Measurements from ENCODE around the gene TAF4B. TPM values are rescaled to one million over a fixed set of nuclear protein-coding genes. Genes with fewer than 3 reads are reported as not detected.
"Not testable (repeated sequence)": the region's sequence is repeated elsewhere in the genome, so short reads cannot be mapped to it uniquely, and the experiment has no call there.

Gene TAF4B
- total RNA-seq, 1 donor from 2014 or later = 3.3 TPM

DNA sequence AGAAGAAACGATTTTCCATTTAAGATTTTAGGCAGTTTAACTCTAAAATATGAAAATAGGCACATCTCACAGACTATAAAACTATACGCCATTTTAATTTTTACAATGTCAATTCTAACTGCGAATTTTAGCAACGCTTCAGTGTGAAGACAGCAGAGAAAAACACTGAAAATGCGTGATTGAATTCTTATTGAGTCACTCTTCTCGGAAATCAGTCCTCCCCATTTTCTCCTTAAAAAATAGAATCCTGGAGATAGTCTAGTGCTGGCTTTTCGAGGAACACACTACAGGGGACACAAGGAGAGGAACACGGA lies 373 bp upstream of the TAF4B start:
- Mint-ChIP-seq H3K9me3 (ENCODE audit: unreplicated experiment) (no peaks in the 10 kb centered on the region), H3K27me3 (ENCODE audit: unreplicated experiment) (peaks cover 2% of the 10 kb centered on the region), H3K4me3 (ENCODE audit: unreplicated experiment) (peak overlapping the region; percentile 94), H3K36me3 (ENCODE audit: low read depth, unreplicated experiment) (no peaks in the 10 kb centered on the region), H3K4me1 (ENCODE audit: unreplicated experiment) (peaks cover 12% of the 10 kb centered on the region), H3K27ac (ENCODE audit: unreplicated experiment) (peak overlapping the region; percentile 88)
- no peak for DNase-seq (ENCODE audit: low spot score)
- TF ChIP-seq, protein P1, sequence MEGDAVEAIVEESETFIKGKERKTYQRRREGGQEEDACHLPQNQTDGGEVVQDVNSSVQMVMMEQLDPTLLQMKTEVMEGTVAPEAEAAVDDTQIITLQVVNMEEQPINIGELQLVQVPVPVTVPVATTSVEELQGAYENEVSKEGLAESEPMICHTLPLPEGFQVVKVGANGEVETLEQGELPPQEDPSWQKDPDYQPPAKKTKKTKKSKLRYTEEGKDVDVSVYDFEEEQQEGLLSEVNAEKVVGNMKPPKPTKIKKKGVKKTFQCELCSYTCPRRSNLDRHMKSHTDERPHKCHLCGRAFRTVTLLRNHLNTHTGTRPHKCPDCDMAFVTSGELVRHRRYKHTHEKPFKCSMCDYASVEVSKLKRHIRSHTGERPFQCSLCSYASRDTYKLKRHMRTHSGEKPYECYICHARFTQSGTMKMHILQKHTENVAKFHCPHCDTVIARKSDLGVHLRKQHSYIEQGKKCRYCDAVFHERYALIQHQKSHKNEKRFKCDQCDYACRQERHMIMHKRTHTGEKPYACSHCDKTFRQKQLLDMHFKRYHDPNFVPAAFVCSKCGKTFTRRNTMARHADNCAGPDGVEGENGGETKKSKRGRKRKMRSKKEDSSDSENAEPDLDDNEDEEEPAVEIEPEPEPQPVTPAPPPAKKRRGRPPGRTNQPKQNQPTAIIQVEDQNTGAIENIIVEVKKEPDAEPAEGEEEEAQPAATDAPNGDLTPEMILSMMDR (IDR thresholded peaks at IDR 0.05; ENCODE audit: unreplicated experiment) = no peak

DNA sequence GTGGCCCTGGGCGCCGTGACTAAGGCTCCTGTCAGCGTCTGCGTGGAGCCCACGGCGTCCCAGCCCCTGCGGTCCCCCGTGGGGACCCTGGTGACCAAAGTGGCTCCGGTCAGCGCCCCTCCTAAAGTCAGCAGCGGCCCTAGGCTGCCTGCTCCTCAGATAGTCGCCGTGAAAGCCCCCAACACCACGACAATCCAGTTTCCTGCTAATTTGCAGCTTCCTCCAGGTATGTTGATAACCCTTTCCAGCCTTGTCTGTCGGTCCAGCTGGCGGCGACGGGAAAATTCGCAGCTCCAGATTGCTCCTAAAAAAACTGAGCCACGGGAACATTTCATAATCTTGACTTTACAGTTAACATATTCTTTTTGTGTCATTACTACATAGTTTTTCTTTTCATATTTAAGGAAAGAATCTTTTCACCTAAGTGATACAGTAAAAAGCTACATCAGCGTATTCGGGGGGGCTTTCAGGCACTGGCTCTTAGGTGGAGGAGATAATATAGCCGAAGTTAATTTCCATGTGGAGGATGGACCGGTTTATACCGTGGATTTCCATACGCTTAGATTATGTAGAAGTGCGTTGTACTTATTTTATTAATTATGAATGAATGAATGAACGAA lies 916 bp downstream of the TAF4B start:
- TF ChIP-seq, protein P1 (IDR thresholded peaks at IDR 0.05; ENCODE audit: unreplicated experiment) = no peak
- Mint-ChIP-seq H3K9me3 (ENCODE audit: unreplicated experiment) (no peaks in the 10 kb centered on the region), H3K4me1 (ENCODE audit: unreplicated experiment) (peaks cover 12% of the 10 kb centered on the region), H3K4me3 (ENCODE audit: unreplicated experiment) (peak overlapping the region; percentile 95), H3K36me3 (ENCODE audit: low read depth, unreplicated experiment) (no peaks in the 10 kb centered on the region), H3K27ac (ENCODE audit: unreplicated experiment) (peak overlapping the region; percentile 49), H3K27me3 (ENCODE audit: unreplicated experiment) (peaks cover 2% of the 10 kb centered on the region)
- no peak for DNase-seq (ENCODE audit: low spot score)

DNA sequence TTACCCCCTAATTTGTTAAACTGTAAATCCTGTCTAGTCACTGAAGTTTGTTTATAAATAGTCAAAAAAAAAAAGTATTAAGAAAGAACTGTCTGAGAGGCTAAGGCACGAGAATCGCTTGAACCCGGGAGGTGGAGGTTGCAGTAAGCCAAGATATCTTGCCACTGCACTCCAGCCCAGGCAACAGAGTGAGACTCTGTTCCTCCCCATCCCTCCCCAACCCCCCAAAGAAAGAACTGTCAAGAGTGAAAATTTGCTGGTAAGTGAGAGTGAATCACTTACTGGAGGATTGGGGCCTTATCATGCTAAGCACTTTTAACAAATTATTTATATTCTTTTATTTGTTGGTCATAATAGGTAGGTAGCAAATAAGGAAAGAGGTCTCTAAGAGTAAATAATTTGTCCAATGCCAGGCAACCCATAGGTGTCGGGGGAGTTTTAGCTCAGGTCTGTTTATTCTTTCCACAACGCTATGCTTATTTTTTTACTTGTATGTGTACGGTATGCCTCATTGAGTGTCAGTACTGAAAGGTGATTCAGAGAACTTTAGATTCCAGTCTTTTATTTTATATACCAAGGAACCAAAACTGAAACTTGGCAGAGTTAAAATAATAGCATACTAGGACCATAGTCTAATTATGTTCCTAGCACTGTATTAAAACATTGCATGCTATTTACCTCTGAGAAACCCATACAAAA lies 2.5 kb downstream of the TAF4B start:
- H3K27ac Mint-ChIP-seq (ENCODE audit: unreplicated experiment) = no peak overlapping the region
- no peak for DNase-seq (ENCODE audit: low spot score)
- no peak overlapping the region for H3K4me3 Mint-ChIP-seq (ENCODE audit: unreplicated experiment)
- peaks cover 15% of the 10 kb centered on the region for H3K4me1 Mint-ChIP-seq (ENCODE audit: unreplicated experiment)
- H3K27me3 Mint-ChIP-seq (ENCODE audit: unreplicated experiment) = peaks cover 2% of the 10 kb centered on the region
- no peaks in the 10 kb centered on the region for H3K36me3 Mint-ChIP-seq (ENCODE audit: low read depth, unreplicated experiment)
- no peaks in the 10 kb centered on the region for H3K9me3 Mint-ChIP-seq (ENCODE audit: unreplicated experiment)
- TF ChIP-seq, protein P1 (IDR thresholded peaks at IDR 0.05; ENCODE audit: unreplicated experiment) = no peak

DNA sequence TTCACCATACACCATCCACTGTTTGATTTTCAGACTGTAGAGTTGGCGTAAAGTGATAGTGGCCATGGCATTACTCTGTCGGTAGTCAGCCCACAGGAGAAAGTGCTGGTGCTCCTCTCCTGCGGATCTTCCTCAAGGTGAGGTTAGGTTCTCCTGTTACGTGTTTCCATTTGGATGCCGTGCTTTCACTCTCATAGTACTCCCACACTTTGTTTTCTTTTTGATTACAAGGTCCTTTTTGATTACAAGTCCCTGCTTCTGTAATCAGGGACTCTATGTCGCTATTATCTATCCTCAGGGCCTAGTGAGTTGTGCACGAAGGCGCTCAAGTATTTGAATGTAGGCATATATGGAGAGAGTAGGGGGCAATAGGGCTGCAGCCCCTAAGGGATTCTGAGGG lies 4.3 kb downstream of the TAF4B start:
- Mint-ChIP-seq H3K4me3 (ENCODE audit: unreplicated experiment) (no peak overlapping the region), H3K4me1 (ENCODE audit: unreplicated experiment) (peaks cover 12% of the 10 kb centered on the region), H3K27me3 (ENCODE audit: unreplicated experiment) (peaks cover 9% of the 10 kb centered on the region), H3K9me3 (ENCODE audit: unreplicated experiment) (no peaks in the 10 kb centered on the region), H3K27ac (ENCODE audit: unreplicated experiment) (no peak overlapping the region), H3K36me3 (ENCODE audit: low read depth, unreplicated experiment) (no peaks in the 10 kb centered on the region)
- no peak for DNase-seq (ENCODE audit: low spot score)
- TF ChIP-seq, protein P1 (IDR thresholded peaks at IDR 0.05; ENCODE audit: unreplicated experiment) = no peak

DNA sequence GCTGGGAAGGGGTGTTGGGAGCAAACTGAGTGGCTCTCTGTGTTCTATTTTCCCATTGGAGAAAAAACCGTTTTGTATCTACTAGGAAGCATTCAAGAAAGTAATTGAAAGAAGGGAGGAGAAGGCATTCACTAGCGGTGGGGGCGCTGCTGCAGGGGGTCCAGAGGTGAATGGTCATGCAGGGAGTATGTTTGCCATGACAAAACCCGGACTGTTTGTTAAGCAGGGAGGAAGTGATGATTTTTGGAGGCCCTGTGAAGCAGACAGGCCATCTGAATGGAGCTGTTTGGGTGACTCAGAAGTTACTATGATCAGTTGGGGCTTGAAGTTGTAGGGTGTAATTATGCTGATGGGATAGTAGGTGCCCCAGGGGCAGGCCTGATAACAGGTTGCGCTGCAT lies 7.0 kb downstream of the TAF4B start:
- Mint-ChIP-seq H3K4me1 (ENCODE audit: unreplicated experiment) (peaks cover 10% of the 10 kb centered on the region), H3K36me3 (ENCODE audit: low read depth, unreplicated experiment) (no peaks in the 10 kb centered on the region), H3K9me3 (ENCODE audit: unreplicated experiment) (no peaks in the 10 kb centered on the region), H3K4me3 (ENCODE audit: unreplicated experiment) (no peak overlapping the region), H3K27ac (ENCODE audit: unreplicated experiment) (no peak overlapping the region), H3K27me3 (ENCODE audit: unreplicated experiment) (peaks cover 6% of the 10 kb centered on the region)
- TF ChIP-seq, protein P1 (IDR thresholded peaks at IDR 0.05; ENCODE audit: unreplicated experiment) = no peak
- no peak for DNase-seq (ENCODE audit: low spot score)

DNA sequence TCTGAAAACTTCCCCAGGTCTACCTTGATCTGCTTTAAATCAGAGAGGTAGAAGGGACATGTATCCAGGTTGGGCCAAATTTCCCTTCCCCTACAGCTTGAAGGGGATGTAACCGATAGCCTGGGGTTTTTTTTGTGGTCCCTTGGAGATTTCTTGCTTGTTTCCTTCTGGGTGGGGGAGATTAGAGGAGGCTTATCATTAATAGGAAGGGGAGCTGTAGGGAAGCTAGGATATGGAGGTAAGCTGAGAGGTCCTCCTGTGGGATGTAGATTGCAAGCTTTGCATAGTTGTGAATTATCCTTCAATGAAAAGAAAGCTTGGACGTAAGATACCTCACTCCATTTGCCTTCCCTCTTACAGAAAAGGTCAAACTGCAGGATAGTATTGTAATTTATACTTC lies 11.1 kb downstream of the TAF4B start:
- not testable (repeated sequence) for H3K9me3 Mint-ChIP-seq (ENCODE audit: unreplicated experiment); DNase-seq (ENCODE audit: low spot score); H3K27me3 Mint-ChIP-seq (ENCODE audit: unreplicated experiment); H3K4me1 Mint-ChIP-seq (ENCODE audit: unreplicated experiment); H3K27ac Mint-ChIP-seq (ENCODE audit: unreplicated experiment); H3K36me3 Mint-ChIP-seq (ENCODE audit: low read depth, unreplicated experiment); H3K4me3 Mint-ChIP-seq (ENCODE audit: unreplicated experiment)

DNA sequence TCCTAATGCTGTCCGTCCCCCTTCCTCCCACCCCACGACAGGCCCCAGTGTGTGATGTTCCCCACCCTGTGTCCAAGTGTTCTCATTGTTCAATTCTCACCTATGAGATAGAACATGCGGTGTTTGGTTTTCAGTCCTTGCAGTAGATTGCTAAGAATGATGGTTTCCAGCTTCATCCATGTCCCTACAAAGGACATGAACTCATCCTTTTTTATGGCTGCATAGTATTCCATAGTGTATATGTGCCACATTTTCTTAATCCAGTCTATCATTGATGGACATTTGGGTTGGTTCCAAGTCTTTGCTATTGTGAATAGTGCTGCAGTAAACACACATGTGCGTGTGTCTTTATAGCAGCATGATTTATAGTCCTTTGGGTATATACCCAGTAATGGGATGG lies 12.5 kb downstream of the TAF4B start:
- not testable (repeated sequence) for H3K27me3 Mint-ChIP-seq (ENCODE audit: unreplicated experiment); H3K27ac Mint-ChIP-seq (ENCODE audit: unreplicated experiment); H3K36me3 Mint-ChIP-seq (ENCODE audit: low read depth, unreplicated experiment); DNase-seq (ENCODE audit: low spot score); H3K9me3 Mint-ChIP-seq (ENCODE audit: unreplicated experiment); H3K4me1 Mint-ChIP-seq (ENCODE audit: unreplicated experiment); H3K4me3 Mint-ChIP-seq (ENCODE audit: unreplicated experiment)

Measured in endothelial cell (in vitro differentiated cells).